Fibroblast of upper back skin (primary cell): ENCODE results near the gene MGAT2.
A peak's percentile ranks its signal among the peaks of the same experiment; 100 is the strongest.
"Not testable (repeated sequence)": the region's sequence is repeated elsewhere in the genome, so short reads cannot be mapped to it uniquely, and the experiment has no call there.

Experiments used
- DNase-seq: peaks from one replicate; pipeline ENCODE4 v3.0.0-alpha.2; 2013

The MGAT2 gene

GRCh38 chr14:49620182-49621113 lies at the start of gene MGAT2, which contains the start of gene RPL36AL:
MGAT2 (plus strand) TSS chr14:49620799; CDS start chr14:49621269, 470 bp downstream.
RPL36AL (minus strand) TSS chr14:49620626; CDS start chr14:49619104, 1,522 bp downstream.
- peak; percentile 98 for DNase-seq

- DNase-seq, result no peak
Measured at GRCh38 chr14:49574038-49574437, 46.6 kb upstream of the MGAT2 start.

- DNase-seq, result no peak
Measured at GRCh38 chr14:49578141-49578540, 42.5 kb upstream of the MGAT2 start.

GRCh38 chr14:49579841-49580240 lies 40.8 kb upstream of the MGAT2 start:
- DNase-seq, result no peak

DNA sequence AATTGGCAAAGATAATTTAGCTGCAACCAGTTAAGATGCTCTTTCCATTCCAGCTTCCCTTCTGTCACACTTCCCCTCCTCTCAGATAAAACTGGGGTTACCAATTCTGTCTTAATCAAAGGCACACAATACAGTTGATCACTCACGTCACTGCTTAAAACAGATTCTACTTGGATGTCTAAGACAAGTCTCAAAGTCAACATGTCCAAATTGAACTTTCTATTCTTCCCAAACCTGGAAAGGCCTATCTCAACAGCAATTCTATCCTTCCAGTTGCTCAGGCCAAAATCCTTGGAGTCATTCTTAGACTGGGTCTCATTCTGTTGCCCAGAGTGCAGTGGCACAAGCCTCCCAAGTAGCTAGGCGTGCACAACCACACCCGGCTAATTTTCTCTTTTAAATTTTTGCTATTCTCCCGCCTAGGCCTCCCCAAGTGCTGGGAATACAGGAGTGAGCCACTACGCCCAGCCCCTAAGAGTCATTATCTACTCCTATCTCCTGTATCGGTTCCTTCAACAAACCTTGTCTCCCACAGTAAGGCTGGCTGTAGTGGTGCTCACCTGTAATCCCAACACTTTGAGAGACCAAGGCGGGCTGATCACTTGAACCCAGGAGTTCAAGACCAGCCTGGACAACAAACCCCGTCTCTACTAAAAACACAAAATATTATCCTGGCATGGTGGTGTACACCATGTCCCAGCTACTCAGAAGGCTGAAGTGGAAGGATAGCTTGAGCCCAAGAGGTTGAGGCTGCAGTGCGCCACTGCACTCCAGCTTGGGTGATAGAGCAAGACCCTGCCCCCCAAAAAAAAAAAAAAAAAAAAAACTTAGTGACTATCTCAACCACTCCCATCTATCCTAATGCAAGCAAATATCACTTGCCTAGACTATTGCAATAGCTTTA lies 39.1 kb upstream of the MGAT2 start:
- no peak for DNase-seq

DNA sequence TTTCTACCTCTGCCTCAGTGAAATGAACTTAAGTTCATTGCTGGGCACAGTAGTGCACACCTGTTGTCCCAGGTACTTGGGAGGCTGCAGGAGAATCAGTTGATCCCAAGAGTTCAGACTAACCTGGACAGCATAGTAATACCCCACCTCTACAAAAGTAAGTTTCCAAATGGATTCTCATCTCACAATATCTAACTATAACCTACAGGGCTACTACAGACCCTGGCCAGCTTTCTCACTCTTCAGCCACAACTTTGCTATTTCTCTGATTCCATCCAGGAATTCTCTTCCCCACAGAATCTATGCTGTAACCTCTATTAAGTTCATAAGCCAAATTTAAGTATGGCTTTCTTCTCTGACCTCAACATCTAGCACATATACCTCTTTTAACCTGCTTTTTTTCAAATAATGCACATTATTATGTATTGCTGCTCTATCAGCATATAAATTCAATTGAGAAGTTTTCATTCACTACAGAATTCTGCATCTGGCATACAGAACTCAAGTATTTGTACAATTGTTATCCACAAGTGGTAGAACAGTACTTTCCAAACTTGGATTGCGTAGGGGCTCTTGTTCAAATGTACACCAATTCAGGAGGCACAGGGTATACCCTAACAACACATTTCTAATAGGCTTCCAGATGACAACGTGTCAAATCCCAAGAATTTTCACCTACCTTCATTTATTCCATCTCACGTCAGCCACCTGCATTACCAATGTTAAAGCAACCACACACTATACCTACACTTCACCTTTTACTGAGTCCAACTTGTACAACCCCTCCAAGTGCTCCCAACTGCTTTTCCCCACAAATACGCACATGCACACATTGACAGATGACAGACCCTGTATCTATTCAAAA lies 38.3 kb upstream of the MGAT2 start:
- DNase-seq, result no peak

DNA sequence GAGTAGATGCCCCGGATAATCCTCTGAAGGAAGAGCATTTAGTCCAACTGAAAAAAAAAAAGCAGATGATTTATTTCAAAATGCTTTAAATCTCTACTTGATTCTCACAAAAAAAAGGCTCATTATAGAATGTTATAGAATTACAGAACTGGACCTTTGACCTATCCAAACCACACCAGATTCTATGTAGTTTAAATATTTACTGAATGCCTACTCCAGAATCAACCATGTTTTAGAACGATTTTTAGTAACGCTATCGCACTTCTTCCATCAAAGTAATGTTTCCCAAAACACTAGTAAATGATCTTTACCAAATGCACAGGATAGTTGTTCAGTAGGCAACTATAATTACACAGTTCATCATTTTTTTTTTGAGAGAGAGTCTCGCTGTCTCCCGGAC lies 37.0 kb upstream of the MGAT2 start:
- DNase-seq, result no peak

DNA sequence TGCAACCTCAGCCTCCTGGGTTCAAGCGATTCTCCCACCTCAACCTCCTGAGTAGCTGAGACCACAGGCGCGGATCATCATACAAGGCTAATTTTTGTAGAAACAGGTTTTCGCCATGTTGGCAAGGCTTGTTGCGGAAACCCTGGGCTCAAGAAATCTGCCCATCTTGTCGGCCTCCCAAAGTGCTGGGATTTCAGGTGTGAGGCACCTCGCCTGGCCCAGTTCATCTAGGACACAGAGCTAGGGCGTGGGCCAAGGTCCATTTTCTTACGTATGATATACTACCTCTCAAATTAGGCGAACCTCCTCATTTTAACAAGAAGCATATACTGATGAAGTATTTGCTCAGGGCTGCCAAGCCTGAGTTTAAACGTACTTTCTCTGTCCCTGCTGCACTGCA lies 36.5 kb upstream of the MGAT2 start:
- DNase-seq, result no peak

GRCh38 chr14:49584981-49585640 lies 35.5 kb upstream of the MGAT2 start:
- not testable (repeated sequence) for DNase-seq

DNA sequence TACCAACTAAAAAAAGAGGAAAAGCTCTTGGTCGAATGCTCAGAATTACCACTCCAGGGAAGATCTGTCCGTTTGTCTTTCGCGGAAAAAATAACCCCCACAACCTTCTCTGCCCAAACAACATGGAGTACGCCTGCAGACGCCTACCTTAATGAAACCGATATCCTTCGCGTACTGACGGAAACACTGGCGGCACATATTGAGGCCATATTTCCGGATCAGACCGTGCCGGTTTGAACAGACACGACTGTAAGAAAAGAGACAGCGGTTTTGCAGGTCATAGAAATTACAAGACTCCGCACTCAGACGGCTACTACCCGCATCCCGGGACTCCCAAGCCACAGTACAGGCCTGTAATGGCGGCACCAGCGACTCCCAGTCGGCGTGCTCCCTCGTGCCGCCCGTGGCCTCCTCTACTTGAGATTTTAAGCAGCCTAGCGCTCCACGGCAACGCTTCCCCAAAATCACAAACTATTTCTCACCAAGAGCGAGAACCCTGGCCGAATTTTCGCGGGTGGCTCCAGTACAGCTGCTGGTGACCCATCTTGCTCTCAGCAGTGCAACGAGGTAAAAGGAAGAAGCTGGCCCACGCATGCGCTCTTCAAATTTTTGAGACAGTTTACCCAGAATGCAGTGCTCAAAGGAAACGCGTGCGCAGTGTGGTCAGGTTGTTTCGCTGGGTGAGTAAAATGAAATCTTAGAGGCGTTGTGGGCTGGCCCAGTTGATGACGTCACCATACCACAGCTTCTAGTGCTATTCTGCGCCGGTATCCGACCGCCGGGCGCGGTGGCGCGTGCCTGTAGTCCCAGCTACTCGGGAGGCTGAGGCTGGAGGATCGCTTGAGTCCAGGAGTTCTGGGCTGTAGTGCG lies 34.6 kb upstream of the MGAT2 start, which contains the start of gene RPS29:
Gene RPS29 (minus strand): TSS at position 578 of the 870 bp plus-strand sequence. CDS start 34 bp downstream, at position 544.
- DNase-seq, result peak; percentile 100

DNA sequence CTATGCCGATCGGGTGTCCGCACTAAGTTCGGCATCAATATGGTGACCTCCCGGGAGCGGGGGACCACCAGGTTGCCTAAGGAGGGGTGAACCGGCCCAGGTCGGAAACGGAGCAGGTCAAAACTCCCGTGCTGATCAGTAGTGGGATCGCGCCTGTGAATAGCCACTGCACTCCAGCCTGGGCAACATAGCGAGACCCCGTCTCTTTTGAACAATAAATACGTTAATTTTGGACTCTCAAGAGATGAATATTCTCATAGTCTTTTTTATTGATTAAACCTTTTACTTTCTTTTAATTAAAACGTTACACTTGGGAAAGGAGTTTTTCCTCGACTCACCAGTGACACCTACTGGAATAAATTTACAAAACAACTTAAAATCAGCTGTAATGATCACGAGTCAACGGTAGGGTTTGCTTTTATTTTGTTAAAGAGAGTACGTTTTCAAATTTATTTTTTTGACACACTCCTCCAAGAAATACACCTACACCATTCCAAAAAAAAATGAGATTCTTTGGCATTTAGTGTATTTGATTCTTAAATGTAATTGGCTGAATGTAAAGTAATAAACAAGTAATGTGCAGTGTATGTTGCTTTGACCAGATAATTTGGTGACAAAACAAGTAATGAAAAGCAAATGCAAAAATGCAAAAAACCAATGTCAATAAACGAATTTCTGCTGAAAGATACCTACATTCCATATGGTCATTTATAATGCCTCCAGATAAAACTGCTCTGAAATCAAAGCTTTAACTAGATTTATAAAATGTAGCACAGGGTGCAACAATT lies 33.7 kb upstream of the MGAT2 start:
- peak; percentile 73 for DNase-seq

- DNase-seq, result no peak
Measured at GRCh38 chr14:49589387-49589786, 31.2 kb upstream of the MGAT2 start.

- DNase-seq, result peak; percentile 49
Measured at GRCh38 chr14:49593016-49593415, 27.6 kb upstream of the MGAT2 start.

DNA sequence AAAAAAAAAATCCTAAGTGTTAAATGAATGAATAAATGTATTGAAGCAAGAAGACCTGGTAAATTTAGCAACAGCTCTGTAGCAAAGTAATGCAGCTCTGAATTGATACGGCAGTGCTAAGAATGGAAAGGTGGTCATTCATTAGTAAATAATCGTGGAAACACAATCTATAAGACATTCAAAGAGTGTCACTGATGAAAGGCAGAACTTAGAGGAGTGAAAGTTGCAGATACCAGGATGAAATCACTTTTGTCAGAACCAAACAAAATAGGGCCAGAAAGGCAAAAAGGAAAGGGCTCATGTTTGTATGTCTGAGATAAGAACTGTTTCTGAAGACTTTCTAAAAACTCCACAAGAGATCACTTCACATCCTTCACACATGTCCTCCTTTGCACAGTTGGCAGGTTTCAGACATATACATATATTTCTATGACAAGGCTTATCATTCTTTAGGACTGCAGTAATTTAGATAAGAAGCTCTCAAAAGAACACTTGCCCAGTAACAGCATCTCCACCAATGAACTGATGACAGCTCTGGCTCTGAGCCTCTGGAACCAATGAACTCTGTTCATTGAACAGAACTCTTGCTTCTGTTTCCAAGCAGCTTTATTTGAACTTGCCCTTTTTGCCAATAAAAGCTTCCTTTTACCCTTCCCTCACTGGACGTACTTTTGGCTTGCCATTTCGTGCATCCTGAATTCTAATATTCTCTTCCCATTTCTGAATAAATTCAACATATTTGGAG lies 26.1 kb upstream of the MGAT2 start:
- DNase-seq, result no peak

DNA sequence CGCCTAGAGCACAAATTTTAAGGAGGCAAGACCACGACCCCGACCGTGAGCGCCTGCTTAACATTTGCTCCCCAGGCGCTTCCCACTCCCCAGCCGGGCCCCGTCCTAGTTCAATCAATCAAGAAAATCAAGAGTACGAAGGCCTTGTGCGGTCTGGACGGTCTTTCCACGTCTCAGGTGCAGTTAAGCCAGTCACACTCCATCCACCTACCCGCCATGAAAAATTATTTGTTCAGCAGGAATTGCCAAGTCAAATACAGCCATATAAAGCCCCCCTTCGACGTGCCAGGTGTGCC lies 22.5 kb upstream of the MGAT2 start:
- DNase-seq, result no peak

GRCh38 chr14:49598485-49599300 lies 21.9 kb upstream of the MGAT2 start, which contains the start of gene LRR1:
LRR1 (plus strand) TSS chr14:49598940; CDS start chr14:49599021, 81 bp downstream.
- peak; percentile 77 for DNase-seq

GRCh38 chr14:49607583-49607982 lies 13.0 kb upstream of the MGAT2 start:
- no peak for DNase-seq

DNA sequence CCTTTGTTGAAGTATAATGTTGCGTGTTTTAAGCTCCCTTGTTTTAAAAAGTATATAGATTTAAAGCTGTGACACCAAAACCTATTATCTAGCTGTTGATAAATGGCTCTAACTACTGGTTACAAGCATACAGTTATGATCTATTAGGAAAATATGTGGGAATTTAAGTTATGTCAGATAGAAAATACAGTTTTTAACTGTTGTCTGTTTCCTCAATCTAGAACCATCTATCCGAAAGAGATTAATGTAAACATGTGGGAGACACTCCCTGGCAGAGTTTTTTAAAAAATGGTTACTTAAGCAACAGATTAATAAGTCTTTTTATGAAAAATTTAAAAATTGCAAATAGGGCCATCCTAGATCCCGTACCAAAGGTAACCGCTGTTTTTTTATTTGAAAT lies 8.3 kb upstream of the MGAT2 start:
- DNase-seq, result no peak
